GM19328 (cell line): ENCODE data around the gene PRDX1.
"Not testable (repeated sequence)": the region's sequence is repeated elsewhere in the genome, so short reads cannot be mapped to it uniquely, and the experiment has no call there.

Experiments
- ATAC-seq: cut with Tn5 transposase; IDR thresholded peaks from one replicate; pipeline ENCODE4 v1.9.1; 2021; ENCODE audit warnings: mild to moderate bottlenecking, moderate library complexity; ENCODE audit not compliant: unreplicated experiment

The PRDX1 gene

DNA sequence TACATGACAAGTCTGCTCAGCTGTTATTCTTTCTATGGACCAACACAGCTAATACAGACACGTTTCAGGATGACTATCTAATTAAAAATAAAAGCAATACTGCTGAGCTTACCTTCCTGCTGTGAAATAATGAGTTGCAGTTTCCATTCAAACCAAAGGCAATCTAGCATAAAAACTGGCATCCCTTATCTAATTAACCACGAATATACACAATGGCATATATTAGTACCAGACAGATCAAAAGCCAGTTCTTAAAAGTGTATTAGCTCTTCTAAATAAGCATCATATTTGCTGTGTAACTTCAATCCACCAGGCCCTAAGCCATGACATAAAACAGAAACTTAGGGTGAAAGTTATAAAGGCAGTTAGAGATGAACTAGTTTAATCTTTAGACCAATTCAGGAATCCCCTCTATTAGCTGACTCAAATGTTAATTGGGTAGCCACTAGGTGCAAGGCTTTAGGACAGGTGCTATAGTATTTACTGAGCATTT lies 51.3 kb downstream of the PRDX1 start:
- ATAC-seq: no peak

DNA sequence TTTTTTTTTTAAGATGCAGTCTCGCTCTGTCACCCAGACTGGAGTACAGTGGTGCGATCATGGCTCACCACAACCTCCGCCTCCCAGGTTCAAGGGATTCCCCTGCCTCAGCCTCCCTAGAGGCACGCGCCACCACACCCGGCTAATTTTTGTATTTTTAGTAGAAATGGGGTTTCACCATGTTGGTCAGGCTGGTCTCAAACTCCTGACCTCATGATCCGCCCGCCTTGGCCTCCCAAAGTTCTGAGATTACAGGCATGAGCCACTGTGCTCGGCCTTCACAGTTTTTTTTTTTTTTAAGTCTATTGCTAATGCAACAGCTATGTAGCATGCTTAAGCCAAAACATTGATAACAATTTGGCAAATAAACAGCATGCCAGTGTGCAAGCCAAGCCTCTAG lies 54.3 kb downstream of the PRDX1 start:
- not testable (repeated sequence) for ATAC-seq

DNA sequence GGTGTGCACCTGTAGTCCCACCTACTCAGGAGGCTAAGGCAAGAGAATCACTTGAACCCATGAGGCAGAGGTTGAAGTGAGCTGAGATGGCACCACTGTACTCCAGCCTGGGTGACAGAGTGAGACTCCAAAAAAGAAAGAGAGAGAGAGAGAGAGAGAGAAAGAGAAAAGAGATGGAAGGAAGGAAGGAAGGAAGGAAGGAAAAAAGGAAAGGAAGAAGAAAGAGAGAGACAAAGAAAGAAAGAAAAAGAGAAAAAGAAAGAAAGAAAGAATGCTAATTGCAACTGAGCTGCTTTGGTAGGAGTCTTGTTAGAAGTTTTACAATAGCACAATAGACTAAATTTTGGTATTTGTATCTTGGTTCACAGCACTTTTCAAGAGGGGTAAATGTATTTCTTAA lies 56.4 kb downstream of the PRDX1 start:
- ATAC-seq: no peak
